IMR-90 (cell line): ENCODE results near the gene SUSD1. TPM values are rescaled to one million over a fixed set of nuclear protein-coding genes. Genes with fewer than 3 reads are reported as not detected.

Experiments used
- ATAC-seq: fragments of 200-7000 bp; cut with Tn5 transposase; 2 replicates; pipeline ENCODE4 v1.9.1; 2020; ENCODE audit warnings: low read depth, mild to moderate bottlenecking, moderate library complexity
- BruUV-seq: library from RNA; stranded (reverse); fragments of 400-500 nt; replicated peaks from 2 replicates; lab custom pipeline; 2021; lab: Mats Ljungman, UMichigan
- CTCF ChIA-PET: fragments of 300-600 bp; formaldehyde crosslinking; extraction: SDS; loops from one replicate; lab custom pipeline; 2021; ENCODE audit warnings: antibody characterized with exemption; lab: Yijun Ruan, JAX
- POLR2A ChIA-PET: fragments of 300-600 bp; sonication (Branson Sonifier 250); formaldehyde crosslinking; loops from one replicate; lab custom pipeline; 2022; ENCODE audit warnings: antibody characterized with exemption; ENCODE audit not compliant: unreplicated experiment; lab: Charles Lee
- DNase-seq: peaks from one replicate; pipeline ENCODE4 v3.0.0; 2013
- H2AFZ ChIP-seq: replicated peaks from 2 replicates; pipeline ENCODE3; 2013; ENCODE audit warnings: low read length, mild to moderate bottlenecking; ENCODE audit not compliant: poor library complexity
- H2AK5ac ChIP-seq: 2 replicates; pipeline ENCODE4 v1.6.1; 2013; ENCODE audit warnings: low read depth, low read length, inconsistent platforms
- H2AK9ac ChIP-seq: replicated peaks from 2 replicates; pipeline ENCODE3; 2013; ENCODE audit warnings: mild to moderate bottlenecking, low read depth, low read length, moderate library complexity; ENCODE audit not compliant: poor library complexity
- H2BK120ac ChIP-seq: 2 replicates; pipeline ENCODE4 v1.6.1; 2013; ENCODE audit warnings: low read depth, low read length, inconsistent platforms
- H2BK15ac ChIP-seq: 3 replicates; pipeline ENCODE4 v1.6.1; 2013; ENCODE audit warnings: low read depth, low read length, inconsistent platforms
- H2BK20ac ChIP-seq: 2 replicates; pipeline ENCODE4 v1.6.1; 2013; ENCODE audit warnings: low read depth, mild to moderate bottlenecking, inconsistent platforms, low read length, moderate library complexity
- H2BK5ac ChIP-seq: 2 replicates; pipeline ENCODE4 v1.6.1; 2013; ENCODE audit warnings: mild to moderate bottlenecking, low read depth, low read length, inconsistent platforms; ENCODE audit not compliant: poor library complexity, severe bottlenecking
- H3K14ac ChIP-seq: replicated peaks from 2 replicates; pipeline ENCODE4 v1.6.1; 2013; ENCODE audit warnings: low read depth, low read length, inconsistent platforms
- H3K18ac ChIP-seq: 2 replicates; pipeline ENCODE4 v1.6.1; 2013; ENCODE audit warnings: low read depth, low read length, control low read depth
- H3K23ac ChIP-seq: 2 replicates; pipeline ENCODE4 v1.6.1; 2013; ENCODE audit warnings: low read depth, low read length, inconsistent platforms
- H3K27ac ChIP-seq: 2 replicates; pipeline ENCODE4 v1.5.1; 2013; ENCODE audit warnings: mild to moderate bottlenecking, control low read depth, low read length; ENCODE audit not compliant: insufficient read depth
- H3K27me3 ChIP-seq: 2 replicates; pipeline ENCODE4 v1.6.1; 2013; ENCODE audit warnings: low read length; ENCODE audit not compliant: control insufficient read depth, insufficient read depth
- H3K36me3 ChIP-seq: 2 replicates; pipeline ENCODE4 v1.6.1; 2013; ENCODE audit warnings: low read length, mixed read lengths; ENCODE audit not compliant: control insufficient read depth, insufficient read depth
- H3K4ac ChIP-seq: 2 replicates; pipeline ENCODE4 v1.6.1; 2013; ENCODE audit warnings: low read depth, low read length, inconsistent platforms
- H3K4me1 ChIP-seq: 2 replicates; pipeline ENCODE4 v1.6.1; 2013; ENCODE audit warnings: low read length, mixed read lengths; ENCODE audit not compliant: control insufficient read depth, insufficient read depth
- H3K4me2 ChIP-seq: 2 replicates; pipeline ENCODE4 v1.6.1; 2013; ENCODE audit warnings: low read depth, mild to moderate bottlenecking, control low read depth, low read length, moderate library complexity
- H3K4me3 ChIP-seq: 2 replicates; pipeline ENCODE4 v1.5.1; 2013; ENCODE audit warnings: low read depth, mild to moderate bottlenecking, control low read depth, low read length, moderate library complexity; ENCODE audit not compliant: insufficient read depth
- H3K56ac ChIP-seq: 2 replicates; pipeline ENCODE4 v1.6.1; 2013; ENCODE audit warnings: low read length, inconsistent platforms; ENCODE audit not compliant: insufficient read depth; ENCODE audit errors: extremely low read depth
- H3K79me1 ChIP-seq, 2 experiments: 2 replicates each; pipeline ENCODE4 v1.6.1; 2013; ENCODE audit warnings: low read length in 2 of 2, inconsistent platforms in 1 of 2, low read depth in 1 of 2
- H3K9ac ChIP-seq: 2 replicates; pipeline ENCODE4 v1.6.1; 2013; ENCODE audit warnings: low read depth, low read length, control low read depth
- H3K9me1 ChIP-seq: 2 replicates; pipeline ENCODE4 v1.6.1; 2013; ENCODE audit warnings: low read length, inconsistent platforms; ENCODE audit not compliant: insufficient read depth
- H3K9me3 ChIP-seq: 2 replicates; pipeline ENCODE4 v1.6.1; 2013; ENCODE audit warnings: low read length; ENCODE audit not compliant: control insufficient read depth, insufficient read depth
- H4K20me1 ChIP-seq: 2 replicates; pipeline ENCODE4 v1.6.1; 2013; ENCODE audit warnings: low read length, inconsistent platforms; ENCODE audit not compliant: insufficient read depth
- H4K5ac ChIP-seq: 2 replicates; pipeline ENCODE4 v1.6.1; 2013; ENCODE audit warnings: mild to moderate bottlenecking, low read depth, low read length, control low read depth
- H4K8ac ChIP-seq, 2 experiments: 2 replicates each; pipeline ENCODE4 v1.6.1; 2013; ENCODE audit warnings: low read depth in 2 of 2, low read length in 2 of 2, control low read depth in 1 of 2, inconsistent platforms in 1 of 2
- H4K91ac ChIP-seq: 2 replicates; pipeline ENCODE4 v1.6.1; 2013; ENCODE audit warnings: low read depth, low read length, inconsistent platforms; ENCODE audit not compliant: insufficient read depth
- RFX5 ChIP-seq: IDR thresholded peaks from 2 replicates; pipeline ENCODE4 v1.8.0; 2012; ENCODE audit warnings: low read depth, mild to moderate bottlenecking, low read length, moderate library complexity
- WGBS, 2 experiments: methylation state at CpG; one replicate each; pipeline versions ENCODE4 v1.1.5 to v1.1.7; 2013; ENCODE audit warnings: missing lambda C conversion rate in 2 of 2; ENCODE audit not compliant: insufficient read length in 1 of 2; ENCODE audit errors: extremely low coverage in 2 of 2; 5-methylcytosine and 5-hydroxymethylcytosine counted together
- dilution Hi-C: fragments of 300-500 bp; cut with HindIII; formaldehyde crosslinking; loops from one replicate; pipeline ENCODE4 v1.14.3; 2018; ENCODE audit warnings: low sequenced_read_pairs; ENCODE audit not compliant: unreplicated experiment
- in situ Hi-C: fragments of 300-500 bp; cut with MboI; formaldehyde crosslinking; loops from 3 replicates; pipeline ENCODE4 v1.14.3; 2019; ENCODE audit warnings: low sequenced_read_pairs, inconsistent platforms, mixed read lengths
- intact Hi-C: fragments of 100-400 bp; cut with micrococcal nuclease; formaldehyde crosslinking; loops from 2 replicates; pipeline ENCODE4 v1.10.0; 2022
- polyA plus RNA-seq, 3 experiments: library from polyadenylated mRNA; depleted of rRNA; stranded (reverse); fragments of >200 nt; gene quantifications; 2 replicates each; pipeline ENCODE4 v1.2.3, GENCODE V29; 2012; ENCODE audit warnings: low replicate concordance in 1 of 3
- total RNA-seq: library from RNA; depleted of rRNA; stranded (reverse); fragments of >200 nt; gene quantifications from 2 replicates; pipeline ENCODE4 v1.2.3, GENCODE V29; 2012

SUSD1 gene
- total and polyA plus RNA-seq, 2 of the 4 experiments (the other 2 are of a cell fraction) = 4.0 to 4.7 TPM

- peak overlapping the region; percentile 97 for H2BK20ac ChIP-seq
- peak overlapping the region; percentile 99 for H2BK15ac ChIP-seq
- ChIA-PET POLR2A (interaction anchor here (1.0 to 1.2 kb wide), 2 partner anchors 25 to 154 kb away, joined by 3 to 15 read pairs; partner anchors contain the start of gene UGCG), CTCF (interaction anchor here (0.6 to 1.0 kb wide), 2 partner anchors 23 to 46 kb away, joined by 3 read pairs; no protein-coding TSS in a partner anchor)
- peak overlapping the region; percentile 57 for H3K23ac ChIP-seq
- H3K36me3 ChIP-seq = no peaks in the 10 kb centered on the region
- in situ Hi-C loops = loop anchor here (5.0 kb wide), 1 partner anchor 88 kb away; no protein-coding TSS in a partner anchor
- H2AK5ac ChIP-seq = peak overlapping the region; percentile 90
- H3K9me3 ChIP-seq = peaks cover 6% of the 10 kb centered on the region; the same call in 1 of the 2 replicates
- H2AFZ ChIP-seq = no peak overlapping the region
- intact Hi-C loops = no loop called here
- ATAC-seq = no peak
- peaks cover 8 to 33% of the 10 kb centered on the region in 2 experiments for H3K79me1 ChIP-seq
- peak overlapping the region; percentile 99 for H4K5ac ChIP-seq
- peak overlapping the region; percentile 75; the same call in 1 of the 2 replicates for H3K4me2 ChIP-seq
- peak overlapping the region; percentile 91 for H3K14ac ChIP-seq
- peak overlapping the region; percentile 76 for H3K56ac ChIP-seq
- H3K4me3 ChIP-seq = no peak overlapping the region
- BruUV-seq = no TSS peak
- peak overlapping the region; percentile 71 for H2AK9ac ChIP-seq
- no peaks in the 10 kb centered on the region for H3K27me3 ChIP-seq
- no peak for DNase-seq
- peak overlapping the region; percentile 97 for H2BK120ac ChIP-seq
- no peaks in the 10 kb centered on the region for H4K20me1 ChIP-seq
- peak overlapping the region; percentile 99 for H3K18ac ChIP-seq
- H4K91ac ChIP-seq = peak overlapping the region; percentile 99
- peak overlapping the region; percentile 63 for H3K9ac ChIP-seq
- H3K4me1 ChIP-seq = peaks cover 24% of the 10 kb centered on the region
- TF ChIP-seq RFX5 = no peak
- H3K4ac ChIP-seq = peak overlapping the region; percentile 98
- no CpG with 5 or more reads among the region's 4 CpGs for WGBS, 2 experiments
- peak overlapping the region; percentile 98 for H2BK5ac ChIP-seq
- dilution Hi-C loops = no loop called here
- peak overlapping the region; percentile 95 for H3K27ac ChIP-seq
- H4K8ac ChIP-seq = peak overlapping the region; percentile 82 to 91
- peaks cover 15% of the 10 kb centered on the region for H3K9me1 ChIP-seq
These were observed 125.1 kb downstream of the SUSD1 start for GRCh38 chr9:112049811-112050516.
